Keratinocyte (primary cell): ENCODE results near the gene NES.

Experiments used
- EZH2 ChIP-seq: IDR thresholded peaks from one replicate; pipeline ENCODE4 v1.6.1; 2012; ENCODE audit warnings: inconsistent platforms, mild to moderate bottlenecking, low read length, moderate library complexity
- TF ChIP-seq, protein P1 (sequence below), 3 experiments: IDR thresholded peaks in 1 of 3; conservative IDR thresholded peaks in 1 of 3; optimal IDR thresholded peaks in 1 of 3; 2 replicates in 2 of 3; 3 replicates in 1 of 3; pipeline versions ENCODE3 to v1.5.1; 2011; ENCODE audit warnings: low read length in 3 of 3, mild to moderate bottlenecking in 3 of 3, moderate library complexity in 2 of 3, control low read depth in 1 of 3, inconsistent platforms in 1 of 3; ENCODE audit not compliant: insufficient read depth in 2 of 3; ENCODE audit errors: extremely low read depth in 1 of 3

DNA sequence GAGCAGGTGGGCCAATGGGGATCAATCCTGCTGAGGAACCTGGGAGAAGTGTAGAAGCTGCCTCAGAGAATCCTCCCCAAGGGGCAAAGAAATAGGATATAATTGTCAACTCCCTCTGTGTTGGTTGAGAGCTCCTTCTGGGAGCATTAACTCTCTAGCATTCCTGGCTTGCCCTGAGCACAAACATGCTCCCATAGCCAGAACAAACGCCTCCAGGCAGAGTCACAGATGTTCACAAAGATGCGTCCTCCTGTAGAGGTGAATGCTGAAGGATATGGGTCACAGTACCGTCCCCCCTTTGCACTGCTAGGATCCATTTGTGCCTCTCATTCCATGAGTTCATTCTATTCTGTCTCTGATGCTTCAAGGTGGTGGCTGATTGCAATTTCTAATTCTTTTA lies 44.9 kb downstream of the NES start:
- TF ChIP-seq, protein P1, sequence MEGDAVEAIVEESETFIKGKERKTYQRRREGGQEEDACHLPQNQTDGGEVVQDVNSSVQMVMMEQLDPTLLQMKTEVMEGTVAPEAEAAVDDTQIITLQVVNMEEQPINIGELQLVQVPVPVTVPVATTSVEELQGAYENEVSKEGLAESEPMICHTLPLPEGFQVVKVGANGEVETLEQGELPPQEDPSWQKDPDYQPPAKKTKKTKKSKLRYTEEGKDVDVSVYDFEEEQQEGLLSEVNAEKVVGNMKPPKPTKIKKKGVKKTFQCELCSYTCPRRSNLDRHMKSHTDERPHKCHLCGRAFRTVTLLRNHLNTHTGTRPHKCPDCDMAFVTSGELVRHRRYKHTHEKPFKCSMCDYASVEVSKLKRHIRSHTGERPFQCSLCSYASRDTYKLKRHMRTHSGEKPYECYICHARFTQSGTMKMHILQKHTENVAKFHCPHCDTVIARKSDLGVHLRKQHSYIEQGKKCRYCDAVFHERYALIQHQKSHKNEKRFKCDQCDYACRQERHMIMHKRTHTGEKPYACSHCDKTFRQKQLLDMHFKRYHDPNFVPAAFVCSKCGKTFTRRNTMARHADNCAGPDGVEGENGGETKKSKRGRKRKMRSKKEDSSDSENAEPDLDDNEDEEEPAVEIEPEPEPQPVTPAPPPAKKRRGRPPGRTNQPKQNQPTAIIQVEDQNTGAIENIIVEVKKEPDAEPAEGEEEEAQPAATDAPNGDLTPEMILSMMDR (optimal IDR thresholded peaks at IDR 0.05 in 1 of 3, IDR thresholded peaks at IDR 0.05 in 1 of 3, conservative IDR thresholded peaks at IDR 0.05 in 1 of 3; ENCODE audit: extremely low read depth in 1 of 3, insufficient read depth in 2 of 3, low read length in 3 of 3): no peak
- TF ChIP-seq EZH2: no peak
